Skeletal muscle cell (primary cell): ENCODE data around the gene AGTR1.
"Not testable (repeated sequence)": the region's sequence is repeated elsewhere in the genome, so short reads cannot be mapped to it uniquely, and the experiment has no call there.

Experiments
- DNase-seq: peaks from one replicate; pipeline ENCODE4 v3.0.0-alpha.2; 2010; ENCODE audit warnings: low read depth
- H3K4me3 ChIP-seq: 2 replicates; pipeline ENCODE4 v1.5.1; 2011; ENCODE audit warnings: low read depth, mild to moderate bottlenecking, control low read depth, low read length, moderate library complexity

The AGTR1 gene

GRCh38 chr3:148756311-148756710, 58.6 kb downstream of the AGTR1 start:
- DNase-seq: no peak
- no peak overlapping the region for H3K4me3 ChIP-seq

- DNase-seq: peak; percentile 79
- H3K4me3 ChIP-seq: no peak overlapping the region
Observed at GRCh38 chr3:148757238-148758215, 59.8 kb downstream of the AGTR1 start.

DNA sequence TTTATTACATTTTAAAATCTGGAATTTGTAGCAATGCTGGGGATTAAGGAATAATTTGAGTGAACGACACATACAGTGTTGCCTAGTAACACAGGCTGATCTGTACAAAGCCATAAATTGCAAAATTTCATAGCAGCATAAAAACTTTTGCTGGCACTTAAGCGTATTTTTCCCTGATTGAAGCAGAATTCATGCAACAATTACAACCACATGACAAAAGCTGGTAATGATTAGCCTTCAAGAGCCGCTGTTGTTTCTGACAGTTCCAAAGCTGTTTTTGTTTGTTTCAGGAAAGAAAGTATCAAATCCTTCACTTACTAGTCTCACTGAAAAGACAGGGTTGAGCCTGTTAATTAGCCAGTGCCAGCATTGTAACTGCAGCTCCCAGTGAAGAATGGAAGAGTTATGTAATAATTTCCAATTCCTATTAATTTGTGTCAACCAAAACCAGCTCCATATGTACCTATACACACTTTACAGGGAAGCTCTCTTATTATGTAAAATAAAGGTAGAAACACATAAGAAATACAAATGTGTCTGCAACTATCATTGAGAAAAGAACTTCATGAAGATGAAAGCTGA, 60.7 kb downstream of the AGTR1 start:
- no peak for DNase-seq
- no peak overlapping the region for H3K4me3 ChIP-seq

DNA sequence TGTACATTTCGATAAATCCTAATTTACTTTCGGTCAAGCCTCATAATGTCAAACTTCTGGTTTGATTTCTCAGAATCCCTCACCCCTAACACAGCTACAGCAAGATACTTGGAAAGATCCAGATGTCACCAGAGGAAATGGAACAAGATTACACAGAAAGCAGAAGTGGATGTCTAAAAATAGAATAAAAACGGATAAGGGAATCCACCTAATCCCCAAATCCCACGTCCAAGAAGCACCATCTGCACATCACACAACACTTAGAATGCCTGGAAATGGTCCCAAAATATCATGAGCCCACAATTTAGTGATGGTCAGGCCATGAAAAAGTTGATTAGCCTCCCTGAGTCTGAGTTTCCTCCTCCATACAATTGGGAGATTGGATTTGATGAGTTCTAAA, 61.7 kb downstream of the AGTR1 start:
- DNase-seq: no peak
- H3K4me3 ChIP-seq: no peak overlapping the region

GRCh38 chr3:148763156-148763680, 65.5 kb downstream of the AGTR1 start:
- no peak overlapping the region for H3K4me3 ChIP-seq
- no peak for DNase-seq

GRCh38 chr3:148763986-148764935, 66.6 kb downstream of the AGTR1 start:
- DNase-seq: no peak

DNA sequence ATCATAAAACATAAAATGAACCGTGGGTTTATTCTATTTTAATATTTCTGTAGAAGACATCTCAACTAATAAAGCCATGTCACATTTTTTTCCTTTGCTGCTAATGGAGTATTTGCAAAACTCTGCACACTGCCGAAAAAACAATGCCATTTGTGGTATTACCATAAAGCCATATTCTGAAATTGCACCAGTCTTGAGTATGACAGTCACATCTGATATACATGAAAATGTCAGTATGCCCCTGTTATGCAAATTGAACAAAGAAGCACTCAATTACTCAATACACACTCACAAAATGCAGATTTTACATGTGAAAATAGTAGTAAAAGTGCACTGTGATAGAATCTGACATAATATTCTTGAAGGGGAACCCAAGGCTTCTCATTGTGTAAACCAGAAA, 74.7 kb downstream of the AGTR1 start:
- no peak overlapping the region for H3K4me3 ChIP-seq
- DNase-seq: no peak

More at GRCh38 chr3:148763986-148764935, 66.6 kb downstream of the AGTR1 start:
- H3K4me3 ChIP-seq: no peak overlapping the region

DNA sequence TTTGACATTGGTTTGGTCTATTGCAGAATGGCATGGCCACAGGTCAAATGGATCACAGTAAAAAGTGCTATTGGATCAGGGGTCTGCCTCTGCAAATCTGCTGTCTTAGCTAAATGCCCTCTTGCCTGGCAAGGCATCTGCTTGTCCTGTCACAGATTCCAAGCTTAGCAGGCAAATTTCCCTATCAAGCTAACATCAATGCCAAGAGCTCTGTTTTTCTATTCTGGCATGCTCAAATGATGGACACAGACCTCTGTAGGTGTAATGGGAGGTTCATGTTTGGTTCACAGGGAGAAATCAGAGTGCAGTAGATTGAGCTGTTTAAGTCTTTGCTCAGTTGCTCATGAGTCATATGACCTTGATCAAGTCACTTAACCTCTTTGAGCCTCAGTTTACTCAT, 75.1 kb downstream of the AGTR1 start:
- no peak overlapping the region for H3K4me3 ChIP-seq

DNA sequence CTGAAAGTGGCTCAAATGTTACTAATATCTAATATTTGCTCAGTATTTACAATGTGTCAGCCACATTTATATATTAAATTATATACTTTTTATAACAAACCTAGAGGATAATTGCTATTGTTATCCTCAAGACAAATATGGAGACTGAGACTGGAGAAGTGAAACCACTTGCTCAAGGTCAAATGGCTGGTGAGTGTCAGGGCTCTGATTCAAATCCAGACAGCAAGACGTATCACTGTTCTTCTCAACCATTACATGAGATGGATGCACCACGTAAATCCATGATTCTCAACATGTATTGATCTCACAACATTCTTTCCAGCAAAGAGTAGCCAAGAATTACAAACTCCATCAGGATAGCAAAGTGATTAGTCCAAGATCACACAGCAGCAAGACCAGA, 76.1 kb downstream of the AGTR1 start:
- no peak for DNase-seq

More for the DNA sequence above, 75.1 kb downstream of the AGTR1 start:
- no peak for DNase-seq

GRCh38 chr3:148778926-148779325, 81.2 kb downstream of the AGTR1 start:
- H3K4me3 ChIP-seq: no peak overlapping the region
- no peak for DNase-seq

More for the DNA sequence above, 76.1 kb downstream of the AGTR1 start:
- H3K4me3 ChIP-seq: no peak overlapping the region

DNA sequence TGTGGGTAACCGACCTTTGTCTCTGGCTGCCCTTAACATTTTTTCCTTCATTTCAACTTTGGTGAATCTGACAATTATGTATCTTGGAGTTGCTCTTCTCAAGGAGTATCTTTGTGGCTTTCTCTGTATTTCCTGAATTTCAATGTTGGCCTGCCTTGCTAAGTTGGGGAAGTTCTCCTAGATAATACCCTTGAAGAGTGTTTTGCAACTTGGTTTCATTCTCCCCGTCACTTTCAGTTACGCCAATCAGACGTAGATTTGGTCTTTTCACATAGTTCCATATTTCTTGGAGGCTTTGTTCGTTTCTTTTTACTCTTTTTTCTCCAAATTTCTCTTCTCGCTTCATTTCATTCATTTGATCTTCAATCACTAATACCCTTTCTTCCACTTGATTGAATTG, 87.3 kb downstream of the AGTR1 start:
- not testable (repeated sequence) for DNase-seq, H3K4me3 ChIP-seq

- not testable (repeated sequence) for DNase-seq
Observed at GRCh38 chr3:148786159-148786558, 88.5 kb downstream of the AGTR1 start.

DNA sequence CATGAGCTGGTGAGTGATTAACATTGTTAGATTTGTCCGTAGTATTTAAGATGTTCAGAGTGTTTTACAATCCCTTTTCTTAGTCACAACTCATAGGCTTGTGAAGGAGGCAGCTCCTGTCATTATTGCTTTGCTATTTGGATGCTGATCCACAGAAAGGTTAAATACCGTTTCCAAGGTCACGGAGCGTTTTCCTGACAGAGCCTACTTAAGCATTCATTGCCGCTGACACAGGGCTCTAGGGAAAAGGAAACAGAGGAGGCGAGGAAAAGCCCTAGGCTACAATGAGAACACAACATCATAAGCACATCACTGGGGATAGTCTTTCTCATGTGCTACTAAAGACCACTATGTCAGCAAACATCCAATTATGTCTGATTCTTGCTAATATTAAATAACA, 91.4 kb downstream of the AGTR1 start:
- peak; percentile 86 for DNase-seq
- H3K4me3 ChIP-seq: no peak overlapping the region

More at GRCh38 chr3:148786159-148786558, 88.5 kb downstream of the AGTR1 start:
- not testable (repeated sequence) for H3K4me3 ChIP-seq

GRCh38 chr3:148789906-148790305, 92.2 kb downstream of the AGTR1 start:
- no peak for DNase-seq
- H3K4me3 ChIP-seq: no peak overlapping the region

- H3K4me3 ChIP-seq: no peak overlapping the region
- DNase-seq: no peak
Observed at GRCh38 chr3:148790370-148790769, 92.7 kb downstream of the AGTR1 start.

GRCh38 chr3:148790851-148791735, 93.4 kb downstream of the AGTR1 start:
- no peak for DNase-seq
- no peak overlapping the region for H3K4me3 ChIP-seq

DNA sequence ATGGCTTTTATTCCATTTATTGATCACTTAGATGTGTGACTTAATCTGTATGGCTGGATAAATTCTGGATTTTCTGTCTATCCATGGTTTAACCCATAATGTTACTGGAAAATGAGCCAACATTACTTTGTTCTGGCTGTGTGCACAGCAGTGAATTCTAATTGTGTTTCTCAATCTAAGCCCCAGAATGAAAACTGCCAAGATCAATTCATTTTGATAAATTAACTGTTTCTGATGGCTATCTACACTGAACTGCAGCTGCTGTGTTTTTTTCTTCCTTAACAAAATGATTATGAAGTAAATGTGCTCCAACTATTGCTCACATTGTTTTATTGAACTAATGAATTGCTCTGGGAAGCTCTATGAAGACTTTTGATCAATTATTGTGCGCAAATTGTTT, 94.2 kb downstream of the AGTR1 start:
- H3K4me3 ChIP-seq: no peak overlapping the region
- DNase-seq: no peak

DNA sequence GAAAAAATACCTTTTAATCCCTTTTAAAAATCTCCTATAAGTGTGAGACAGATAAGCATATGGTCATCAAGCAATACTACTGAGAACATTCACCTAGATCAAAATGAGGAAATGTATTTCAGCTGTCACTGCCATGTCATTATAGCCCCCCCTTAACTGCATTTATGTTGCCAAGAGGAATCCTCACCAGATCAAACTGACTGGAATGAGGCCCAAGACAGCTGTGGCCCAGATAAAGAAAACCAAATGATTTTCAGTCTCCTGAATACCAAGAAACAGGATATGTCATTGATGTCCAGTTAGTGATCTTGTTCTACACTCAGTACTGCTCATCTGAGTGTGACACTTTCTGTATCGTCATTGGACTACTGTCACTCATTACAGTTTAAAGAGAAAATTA, 94.8 kb downstream of the AGTR1 start:
- DNase-seq: no peak

More for the DNA sequence above, 94.8 kb downstream of the AGTR1 start:
- H3K4me3 ChIP-seq: no peak overlapping the region
